ENCODE measurements around the gene LRRK1.

DNA sequence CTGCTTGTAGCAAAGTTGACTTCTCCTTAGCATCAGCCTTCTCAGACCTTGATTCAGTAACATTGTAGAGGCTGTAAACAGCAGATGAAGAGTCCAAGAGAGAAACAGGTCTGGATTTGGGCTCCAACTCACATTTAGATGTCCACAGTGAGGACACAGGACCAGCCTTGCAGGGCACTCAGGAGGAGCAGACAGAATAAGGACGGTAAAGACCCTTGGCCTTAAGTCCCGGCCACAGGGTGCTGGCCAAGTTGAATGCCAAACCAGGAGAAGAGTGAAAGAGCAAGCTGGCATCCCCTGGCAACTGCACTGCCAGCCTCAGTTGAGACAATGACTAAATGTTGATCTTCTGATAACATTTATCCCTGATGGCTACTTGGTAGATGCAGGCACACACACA is 136.3 kb downstream of the LRRK1 start:
- TF ChIP-seq EP300 (IDR thresholded peaks at IDR 0.05; ENCODE audit: borderline replicate concordance in 1 of 2, low read depth in 1 of 2, low read length in 1 of 2) (no peak), CTCF (IDR thresholded peaks at IDR 0.05) (no peak), JUND (IDR thresholded peaks at IDR 0.05) (no peak)
